D721Med (cell line): ENCODE data around the gene GPC6.

Experiments used
- DNase-seq: peaks from one replicate; pipeline ENCODE4 v3.0.0; 2011; ENCODE audit warnings: low spot score; ENCODE audit not compliant: insufficient read length
- FAIRE-seq: peaks from 2 replicates; lab custom pipeline; 2011; peaks lifted over from hg19 to GRCh38; lab: Jason Lieb, UNC
- CTCF ChIP-seq: IDR thresholded peaks from 2 replicates; pipeline ENCODE4 v1.5.1; 2012; ENCODE audit warnings: mild to moderate bottlenecking, control low read depth; ENCODE audit not compliant: insufficient read depth; ENCODE audit errors: missing control alignments

The GPC6 gene

DNA sequence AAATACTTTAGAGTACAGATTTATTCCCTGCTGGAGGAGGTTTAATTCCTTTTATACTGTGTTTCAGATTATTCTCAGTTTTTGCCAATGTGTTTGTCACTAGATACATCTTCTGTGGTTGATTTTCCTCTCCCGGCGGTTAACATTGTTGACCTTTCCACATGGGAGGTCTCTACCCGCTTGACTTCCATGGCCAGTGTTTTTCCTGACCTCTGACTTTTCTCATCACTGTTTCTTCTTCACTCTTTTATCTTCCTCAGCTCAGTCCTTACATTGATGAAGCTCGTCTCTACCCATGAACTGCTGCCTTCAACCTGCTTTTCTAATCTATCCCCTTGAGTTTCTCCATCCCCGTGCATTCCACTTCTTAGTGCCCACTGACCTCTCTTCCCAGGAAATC lies 517.4 kb downstream of the GPC6 start:
- DNase-seq (no peak), FAIRE-seq (no peak)

GRCh38 chr13:93744886-93745285 lies 518.3 kb downstream of the GPC6 start:
- DNase-seq: no peak
- TF ChIP-seq CTCF: no peak
- no peak for FAIRE-seq

More for the DNA sequence above, 517.4 kb downstream of the GPC6 start:
- TF ChIP-seq CTCF: no peak

DNA sequence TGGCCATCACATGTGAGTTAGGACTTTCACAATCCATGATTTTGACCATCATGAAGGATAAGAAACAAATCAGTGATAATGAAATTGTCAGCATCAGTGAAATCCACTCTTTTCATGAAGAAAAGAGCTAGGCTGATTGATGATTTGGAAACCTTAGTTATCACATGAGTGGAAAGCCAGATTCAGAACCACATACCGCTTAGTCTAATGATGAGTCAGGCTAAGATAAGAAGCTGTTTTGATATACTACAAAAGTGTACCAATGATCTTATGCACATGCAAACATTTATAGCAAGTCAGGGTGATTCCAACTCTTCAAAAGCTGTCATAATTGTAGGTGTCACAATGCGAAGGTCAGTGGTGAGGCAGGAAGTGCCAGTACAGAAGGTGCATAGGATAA lies 519.3 kb downstream of the GPC6 start:
- no peak for TF ChIP-seq CTCF
- FAIRE-seq (no peak), DNase-seq (no peak)

DNA sequence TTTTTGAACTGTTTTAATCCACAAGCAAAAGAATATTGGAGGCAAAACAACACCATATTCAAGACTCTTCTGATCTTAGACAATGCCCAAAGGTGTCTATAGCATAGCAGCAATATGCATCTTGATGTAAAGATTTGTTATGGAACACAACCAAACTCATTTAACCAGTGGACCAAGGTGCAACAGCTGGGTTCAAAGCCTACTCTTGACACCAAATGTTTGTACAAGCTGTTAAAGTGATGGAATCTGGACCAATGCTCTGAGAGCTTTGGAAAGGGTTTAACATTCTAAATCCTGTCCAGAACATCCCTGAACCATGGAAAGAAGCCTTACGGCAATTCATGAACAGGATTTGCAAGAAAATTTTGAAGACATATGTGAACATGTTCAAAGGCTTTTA lies 520.0 kb downstream of the GPC6 start:
- no peak for FAIRE-seq
- no peak for DNase-seq
- TF ChIP-seq CTCF: no peak

GRCh38 chr13:93750676-93751075 lies 524.1 kb downstream of the GPC6 start:
- DNase-seq (no peak), FAIRE-seq (no peak)
- TF ChIP-seq CTCF: no peak

DNA sequence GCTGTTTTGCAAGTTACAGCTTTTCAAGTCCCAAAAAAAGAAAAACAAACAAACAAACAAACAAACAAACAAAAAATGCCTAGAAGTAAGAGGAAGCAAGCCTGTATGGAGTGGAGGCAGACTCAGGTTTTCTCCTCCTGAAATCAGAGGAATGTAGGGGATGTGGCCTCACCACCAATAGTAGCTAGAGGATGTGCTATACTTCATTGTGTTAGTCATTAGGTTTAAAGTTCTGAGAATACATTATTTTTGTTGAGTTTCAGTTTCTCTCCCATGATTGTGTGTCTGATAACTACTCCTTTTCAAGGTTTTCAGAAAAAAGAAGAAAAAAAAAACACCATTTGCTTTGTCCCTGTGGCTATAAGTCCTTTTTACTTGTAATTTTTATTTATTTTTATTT lies 524.5 kb downstream of the GPC6 start:
- no peak for TF ChIP-seq CTCF
- DNase-seq: no peak
- FAIRE-seq: no peak

GRCh38 chr13:93752541-93752940 lies 525.9 kb downstream of the GPC6 start:
- no peak for TF ChIP-seq CTCF
- DNase-seq (no peak), FAIRE-seq (no peak)
